K562 (cell line): ENCODE data around the gene BMP6. TPM values are rescaled to one million over a fixed set of nuclear protein-coding genes. Genes with fewer than 3 reads are reported as not detected.
A peak's percentile ranks its signal among the peaks of the same experiment; 100 is the strongest.

Source experiments
- ADNP ChIP-seq: fragments of 200-800 bp; sonication (Bioruptor generic); IDR thresholded peaks from 2 replicates; pipeline ENCODE4 v1.6.1; 2016; ENCODE audit warnings: missing genetic modification characterization, missing compliant biosample characterization
- CCNT2 ChIP-seq: IDR thresholded peaks from 2 replicates; pipeline ENCODE4 v1.6.1; 2011; ENCODE audit warnings: borderline replicate concordance, low read depth, mild to moderate bottlenecking, moderate library complexity, mixed read lengths, low read length; ENCODE audit not compliant: insufficient read length; ENCODE audit errors: extremely low read depth
- GMEB1 ChIP-seq: fragments of 250-450 bp; sonication (Bioruptor Pico); IDR thresholded peaks from 2 replicates; pipeline ENCODE4 v1.4.0; 2020; ENCODE audit warnings: mild to moderate bottlenecking
- HDAC1 ChIP-seq, 2 experiments: fragments of 450-650 bp; IDR thresholded peaks; 2 replicates each; pipeline ENCODE4 v1.6.1; 2016 to 2017; ENCODE audit warnings: inconsistent platforms in 1 of 2, mild to moderate bottlenecking in 1 of 2, moderate library complexity in 1 of 2
- HLTF ChIP-seq: fragments of 450-650 bp; IDR thresholded peaks from 2 replicates; pipeline ENCODE4 v1.6.1; 2016
- HNRNPH1 ChIP-seq: fragments of 200-400 bp; formaldehyde crosslinking; optimal IDR thresholded peaks from 2 replicates; pipeline ENCODE3; 2017; ENCODE audit warnings: low read depth, mild to moderate bottlenecking, low read length, moderate library complexity
- KDM2B ChIP-seq: fragments of 250-450 bp; sonication (Bioruptor Pico); IDR thresholded peaks from 2 replicates; pipeline ENCODE4 v1.8.0; 2021; ENCODE audit warnings: mild to moderate bottlenecking, moderate library complexity
- LCOR ChIP-seq: sonication (generic); formaldehyde crosslinking; IDR thresholded peaks from 2 replicates; pipeline ENCODE4 v1.8.0; 2022; ENCODE audit warnings: mild to moderate bottlenecking, missing genetic modification reagents
- MAFF ChIP-seq: IDR thresholded peaks from 2 replicates; pipeline ENCODE4 v1.6.1; 2012; ENCODE audit warnings: low read length, improper control_type of control experiment
- NONO ChIP-seq, 2 experiments: fragments of 200-400 bp in 1 of 2; fragments of 450-650 bp in 1 of 2; formaldehyde crosslinking in 1 of 2; IDR thresholded peaks; 2 replicates each; pipeline ENCODE4 v1.6.1; 2017; ENCODE audit warnings: low read depth in 2 of 2, mild to moderate bottlenecking in 2 of 2, moderate library complexity in 2 of 2, low read length in 1 of 2
- OTX1 ChIP-seq: fragments of 450-650 bp; formaldehyde crosslinking; IDR thresholded peaks from 2 replicates; pipeline ENCODE4 v1.4.0; 2022; ENCODE audit warnings: mild to moderate bottlenecking
- RBM25 ChIP-seq: fragments of 200-400 bp; formaldehyde crosslinking; IDR thresholded peaks from 2 replicates; pipeline ENCODE4 v1.6.1; 2018; ENCODE audit warnings: low read length, low read depth, moderate library complexity; ENCODE audit not compliant: severe bottlenecking
- RBM39 ChIP-seq: fragments of 200-400 bp; formaldehyde crosslinking; optimal IDR thresholded peaks from 2 replicates; pipeline ENCODE3; 2018; ENCODE audit warnings: low read depth, low read length
- SRF ChIP-seq, 2 experiments: fragments of 250-450, 450-650 bp in 1 of 2; sonication (Bioruptor Pico) in 1 of 2; sonication (generic) in 1 of 2; formaldehyde crosslinking; IDR thresholded peaks; 2 replicates each; pipeline versions ENCODE4 v1.5.0 to v1.5.1; 2020 to 2022; ENCODE audit warnings: mild to moderate bottlenecking in 1 of 2, missing genetic modification reagents in 1 of 2
- SRSF1 ChIP-seq: fragments of 200-400 bp; formaldehyde crosslinking; IDR thresholded peaks from 2 replicates; pipeline ENCODE4 v1.6.1; 2017; ENCODE audit warnings: mild to moderate bottlenecking, low read depth, low read length, moderate library complexity
- TOE1 ChIP-seq, 2 experiments: fragments of 450-650 bp in 1 of 2; sonication (generic) in 1 of 2; formaldehyde crosslinking in 1 of 2; IDR thresholded peaks; 2 replicates each; pipeline versions ENCODE4 v1.7.1 to v1.8.0; 2016 to 2022; ENCODE audit warnings: borderline replicate concordance in 2 of 2, mild to moderate bottlenecking in 2 of 2, antibody characterized with exemption in 1 of 2, inconsistent platforms in 1 of 2, low read depth in 1 of 2, missing genetic modification reagents in 1 of 2, moderate library complexity in 1 of 2
- TSC22D4 ChIP-seq: fragments of 450-650 bp; IDR thresholded peaks from 2 replicates; pipeline ENCODE4 v1.6.1; 2016; ENCODE audit warnings: missing genetic modification characterization, missing biosample characterization, control low read depth
- ZKSCAN8 ChIP-seq: fragments of 200-800 bp; sonication (Bioruptor generic); IDR thresholded peaks from 2 replicates; pipeline ENCODE4 v1.6.1; 2016; ENCODE audit warnings: missing genetic modification characterization, missing compliant biosample characterization
- ZNF133 ChIP-seq: fragments of 250-450 bp; sonication (Bioruptor Pico); IDR thresholded peaks from 2 replicates; pipeline ENCODE4 v1.4.0; 2020; ENCODE audit warnings: mild to moderate bottlenecking
- ZSCAN29 ChIP-seq: fragments of 450-650 bp; IDR thresholded peaks from 2 replicates; pipeline ENCODE4 v1.6.1; 2017
- polyA plus RNA-seq, 8 experiments: library from polyadenylated mRNA; depleted of rRNA in 4 of 8; stranded (reverse) in 5 of 8; unstranded in 3 of 8; fragments of >200 nt; fragmentation: Nextera tagmentation in 2 of 8; fragmentation: Illumina TruSeq in 1 of 8; extraction: Ambion mirVana in 2 of 8; extraction: Trizol in 1 of 8; gene quantifications; 2 replicates each; pipeline versions ENCODE4 v1.2.1 to v1.2.3, GENCODE V29; 2011 to 2014; ENCODE audit warnings: inconsistent platforms in 1 of 8, missing spikeins in 1 of 8
- total RNA-seq, 7 experiments: library from RNA; depleted of rRNA in 6 of 7; stranded (reverse); fragments of >200 nt in 6 of 7; fragmentation: Illumina TruSeq in 2 of 7; extraction: Trizol in 2 of 7; gene quantifications; 2 replicates each; pipeline versions ENCODE4 v1.2.1 to v1.2.3, GENCODE V29; 2011 to 2021; ENCODE audit warnings: low replicate concordance in 1 of 7
- TF ChIP-seq, protein P1 (sequence below), 2 experiments: fragments of 450-650 bp; conservative IDR thresholded peaks; 2 replicates each; pipeline ENCODE4 v1.6.1; 2017; ENCODE audit warnings: mild to moderate bottlenecking in 2 of 2, moderate library complexity in 2 of 2

BMP6 gene
- total and polyA plus RNA-seq, 9 of the 15 experiments (the other 6 are each of a cell fraction or from before 2014, with no cell fraction given): 0.01 to 0.13 (median 0.06) TPM; not detected in 3

- TF ChIP-seq MAFF: no peak
- TF ChIP-seq TSC22D4 (tag): no peak
- TF ChIP-seq LCOR (CRISPR knock-in tag): 0 out of 2 replicates have a peak, but pooled peaks have one; percentile 57
- TF ChIP-seq RBM25: no peak
- TF ChIP-seq NONO (IDR thresholded peaks at IDR 0.05; ENCODE audit: low read depth in 2 of 2, low read length in 1 of 2): peak in 1 of 2 experiments; percentile 46; a peak in 1 of 4 replicates
- no peak for TF ChIP-seq HNRNPH1
- no peak for TF ChIP-seq GMEB1 (CRISPR knock-in tag)
- no peak for TF ChIP-seq SRSF1
- TF ChIP-seq CCNT2: peak; percentile 91
- peak; percentile 68 to 95; a peak in 3 of 4 replicates for TF ChIP-seq HDAC1 (IDR thresholded peaks at IDR 0.05)
- TF ChIP-seq ZNF133 (CRISPR knock-in tag): no peak
- 0 out of 2 replicates have a peak, but pooled peaks have one; percentile 50 for TF ChIP-seq ZKSCAN8 (CRISPR knock-in tag)
- TF ChIP-seq ZSCAN29: no peak
- TF ChIP-seq, protein P1, sequence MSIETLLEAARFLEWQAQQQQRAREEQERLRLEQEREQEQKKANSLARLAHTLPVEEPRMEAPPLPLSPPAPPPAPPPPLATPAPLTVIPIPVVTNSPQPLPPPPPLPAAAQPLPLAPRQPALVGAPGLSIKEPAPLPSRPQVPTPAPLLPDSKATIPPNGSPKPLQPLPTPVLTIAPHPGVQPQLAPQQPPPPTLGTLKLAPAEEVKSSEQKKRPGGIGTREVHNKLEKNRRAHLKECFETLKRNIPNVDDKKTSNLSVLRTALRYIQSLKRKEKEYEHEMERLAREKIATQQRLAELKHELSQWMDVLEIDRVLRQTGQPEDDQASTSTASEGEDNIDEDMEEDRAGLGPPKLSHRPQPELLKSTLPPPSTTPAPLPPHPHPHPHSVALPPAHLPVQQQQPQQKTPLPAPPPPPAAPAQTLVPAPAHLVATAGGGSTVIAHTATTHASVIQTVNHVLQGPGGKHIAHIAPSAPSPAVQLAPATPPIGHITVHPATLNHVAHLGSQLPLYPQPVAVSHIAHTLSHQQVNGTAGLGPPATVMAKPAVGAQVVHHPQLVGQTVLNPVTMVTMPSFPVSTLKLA (conservative IDR thresholded peaks at IDR 0.05): peak in 1 of 2 experiments; percentile 79; a peak in 2 of 4 replicates
- no peak for TF ChIP-seq RBM39
- TF ChIP-seq ADNP (tag): 0 out of 2 replicates have a peak, but pooled peaks have one; percentile 7
- peak in 1 of 2 experiments; percentile 74; a peak in 1 of 4 replicates for TF ChIP-seq SRF (CRISPR knock-in tag; IDR thresholded peaks at IDR 0.05)
- TF ChIP-seq HLTF: peak; percentile 64; the same call in 1 of the 2 replicates
- no peak for TF ChIP-seq KDM2B (CRISPR knock-in tag)
- no peak for TF ChIP-seq OTX1 (CRISPR knock-in tag)
- TF ChIP-seq TOE1 (IDR thresholded peaks at IDR 0.05; ENCODE audit: borderline replicate concordance): no peak
- TF ChIP-seq TOE1 (CRISPR knock-in tag; IDR thresholded peaks at IDR 0.05; ENCODE audit: borderline replicate concordance, low read depth): no peak
Observed at GRCh38 chr6:7899101-7899888, 173.4 kb downstream of the BMP6 start (continued).
